GM12878 (cell line): ENCODE data around the gene SMYD5. TPM values are rescaled to one million over a fixed set of nuclear protein-coding genes. Genes with fewer than 3 reads are reported as not detected.
A peak's percentile ranks its signal among the peaks of the same experiment; 100 is the strongest.
"Not testable (repeated sequence)": the region's sequence is repeated elsewhere in the genome, so short reads cannot be mapped to it uniquely, and the experiment has no call there.

Source experiments
- ATAC-seq: fragments of 200-7000 bp; cut with Tn5 transposase; 3 replicates; pipeline ENCODE4 v1.9.1; 2020; ENCODE audit warnings: mild to moderate bottlenecking, moderate library complexity
- BruUV-seq: library from RNA; stranded (reverse); fragments of 400-500 nt; replicated peaks from 2 replicates; lab custom pipeline; 2021; lab: Mats Ljungman, UMichigan
- CTCF ChIA-PET: fragments of 300-600 bp; sonication (Branson Sonifier 250); formaldehyde crosslinking; extraction: SDS; loops from one replicate; lab custom pipeline; 2021; ENCODE audit warnings: inconsistent platforms; lab: Yijun Ruan, JAX
- POLR2A ChIA-PET: fragments of 350-600 bp; formaldehyde crosslinking; extraction: SDS; loops from one replicate; lab custom pipeline; 2021; ENCODE audit warnings: inconsistent platforms; lab: Charles Lee
- RAD21 ChIA-PET: fragments of 300-600 bp; sonication (Branson Sonifier 250); formaldehyde crosslinking; loops from one replicate; lab custom pipeline; 2023; ENCODE audit warnings: antibody characterized with exemption; ENCODE audit not compliant: unreplicated experiment; lab: Charles Lee
- SMC1A ChIA-PET: fragments of 300-600 bp; sonication (Branson Sonifier 250); formaldehyde crosslinking; loops from one replicate; lab custom pipeline; 2023; ENCODE audit not compliant: unreplicated experiment, uncharacterized antibody; lab: Charles Lee
- DNase-seq: peaks from one replicate; pipeline ENCODE4 v3.0.0-alpha.2; 2011; ENCODE audit warnings: low read depth, low spot score
- FAIRE-seq: peaks from 3 replicates; lab custom pipeline; 2011; peaks lifted over from hg19 to GRCh38; lab: Jason Lieb, UNC
- H2AFZ ChIP-seq: 2 replicates; pipeline ENCODE4 v1.6.0; 2011; ENCODE audit warnings: low read depth, low read length, control low read depth; ENCODE audit not compliant: control insufficient read depth
- H3K27ac ChIP-seq: 2 replicates; pipeline ENCODE4 v1.5.1; 2011; ENCODE audit warnings: control low read depth; ENCODE audit not compliant: control insufficient read depth, insufficient read depth
- H3K27me3 ChIP-seq, 2 experiments: replicated peaks in 1 of 2; 2 replicates each; pipeline versions ENCODE4 v1.6.0 to v1.6.1; 2011; ENCODE audit warnings: low read length in 1 of 2; ENCODE audit not compliant: control insufficient read depth in 2 of 2, insufficient read depth in 2 of 2
- H3K36me3 ChIP-seq, 2 experiments: 2 replicates each; pipeline ENCODE4 v1.5.1; 2011; ENCODE audit warnings: low read length in 1 of 2; ENCODE audit not compliant: control insufficient read depth in 2 of 2, insufficient read depth in 2 of 2
- H3K4me1 ChIP-seq: 2 replicates; pipeline ENCODE4 v1.6.1; 2011; ENCODE audit warnings: mild to moderate bottlenecking, low read length, moderate library complexity, mixed read lengths; ENCODE audit not compliant: control insufficient read depth, insufficient read depth
- H3K4me2 ChIP-seq: 2 replicates; pipeline ENCODE4 v1.6.0; 2011; ENCODE audit warnings: control low read depth; ENCODE audit not compliant: control insufficient read depth, insufficient read depth
- H3K4me3 ChIP-seq: fragments of 200-600 bp; sonication (generic); 2 replicates; pipeline ENCODE4 v1.5.1; 2016
- H3K79me2 ChIP-seq: 2 replicates; pipeline ENCODE4 v1.6.0; 2011; ENCODE audit warnings: low read length; ENCODE audit not compliant: control insufficient read depth, insufficient read depth
- H3K9ac ChIP-seq: 2 replicates; pipeline ENCODE4 v1.8.0; 2011; ENCODE audit warnings: low read length, control low read depth, mixed read lengths; ENCODE audit not compliant: control insufficient read depth, insufficient read depth
- H3K9me3 ChIP-seq: replicated peaks from 3 replicates; pipeline ENCODE4 v1.5.1; 2011; ENCODE audit warnings: mild to moderate bottlenecking, low read length; ENCODE audit not compliant: control insufficient read depth, insufficient read depth
- H4K20me1 ChIP-seq: 2 replicates; pipeline ENCODE4 v1.6.0; 2011; ENCODE audit not compliant: control insufficient read depth, insufficient read depth
- WGBS: methylation state at CpG from one replicate; pipeline ENCODE4 v1.1.6; 2016; ENCODE audit warnings: low lambda C conversion rate; ENCODE audit not compliant: insufficient replicate concordance, insufficient coverage; ENCODE audit errors: missing lambda C conversion rate; 5-methylcytosine and 5-hydroxymethylcytosine counted together
- in situ Hi-C: fragments of 300-500 bp; cut with MboI; formaldehyde crosslinking; loops from 9 replicates; pipeline ENCODE4 v1.14.3; 2018; ENCODE audit warnings: mixed read lengths
- intact Hi-C: fragments of 100-400 bp; cut with micrococcal nuclease; formaldehyde crosslinking; loops from one replicate; pipeline ENCODE4 v1.14.2; 2022; ENCODE audit not compliant: unreplicated experiment
- polyA plus RNA-seq, 11 experiments: library from polyadenylated mRNA; depleted of rRNA in 4 of 11; unstranded in 6 of 11; stranded (reverse) in 5 of 11; fragments of >200 nt; fragmentation: Nextera tagmentation in 4 of 11; fragmentation: Illumina TruSeq in 1 of 11; extraction: Ambion mirVana in 4 of 11; extraction: Trizol in 1 of 11; gene quantifications; 1 replicate in 1 of 11; 2 replicates in 10 of 11; pipeline versions ENCODE4 v1.2.1 to v1.2.3, GENCODE V29; 2011 to 2016; ENCODE audit warnings: inconsistent platforms in 2 of 11, missing spikeins in 2 of 11, low read depth in 1 of 11
- total RNA-seq, 4 experiments: library from RNA; depleted of rRNA in 3 of 4; stranded (reverse); fragments of >200 nt in 3 of 4; fragmentation: Illumina TruSeq in 1 of 4; extraction: Trizol in 1 of 4; gene quantifications; 2 replicates each; pipeline versions ENCODE4 v1.2.1 to v1.2.3, GENCODE V29; 2013 to 2021

SMYD5 gene
- total and polyA plus RNA-seq, 10 of the 15 experiments (the other 5 are each of a cell fraction or from before 2014, with no cell fraction given), result 6.1 to 35.3 (median 26.4) TPM

GRCh38 chr2:73168348-73168747 is 45.7 kb upstream of the SMYD5 start:
- H3K9me3 ChIP-seq, intact Hi-C loops, RAD21 ChIA-PET, H3K27me3 ChIP-seq, H3K4me1 ChIP-seq, H3K27ac ChIP-seq, BruUV-seq, H2AFZ ChIP-seq, ATAC-seq, H3K79me2 ChIP-seq, in situ Hi-C loops, H3K36me3 ChIP-seq, H4K20me1 ChIP-seq, H3K4me2 ChIP-seq, H3K9ac ChIP-seq, FAIRE-seq, DNase-seq, POLR2A ChIA-PET, SMC1A ChIA-PET, H3K4me3 ChIP-seq: not testable (repeated sequence)
- CTCF ChIA-PET, result interaction anchor here (0.9 kb wide), 1 partner anchor 275 kb away, joined by 3 read pairs; no protein-coding TSS in a partner anchor

DNA sequence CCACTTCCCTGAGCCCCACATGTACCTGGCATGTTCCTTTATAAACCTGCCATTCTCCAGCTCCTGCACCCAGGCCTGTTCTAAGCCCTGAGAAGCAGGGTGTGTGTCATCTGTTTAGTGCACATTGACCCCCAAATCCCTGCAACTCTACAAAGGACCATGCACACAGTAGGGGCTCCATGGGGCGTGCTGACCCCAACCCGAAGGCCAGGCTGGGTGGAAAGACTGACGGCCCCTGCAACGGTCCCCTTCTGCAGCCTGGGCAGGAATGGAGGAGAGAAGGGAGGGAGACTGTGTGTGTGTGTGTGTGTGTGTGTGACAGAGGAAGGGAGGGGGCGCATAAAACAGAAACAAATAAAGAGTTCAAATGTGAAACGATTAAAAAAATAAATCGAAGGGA is 43.7 kb upstream of the SMYD5 start:
- BruUV-seq, H3K36me3 ChIP-seq, RAD21 ChIA-PET, H2AFZ ChIP-seq, ATAC-seq, in situ Hi-C loops, H3K79me2 ChIP-seq, intact Hi-C loops, H3K27me3 ChIP-seq, POLR2A ChIA-PET, CTCF ChIA-PET, H3K9me3 ChIP-seq, H3K4me3 ChIP-seq, DNase-seq, H3K27ac ChIP-seq, H4K20me1 ChIP-seq, H3K9ac ChIP-seq, H3K4me2 ChIP-seq, H3K4me1 ChIP-seq, SMC1A ChIA-PET: not testable (repeated sequence)
- peak; percentile 74 for FAIRE-seq
- 22% methylated on average over 4 of the region's 7 CpGs for WGBS
